HEK293 (cell line): ENCODE results near the gene SEMA4C.

Experiments
- ZNF121 ChIP-seq: fragments of 450-650 bp; formaldehyde crosslinking; IDR thresholded peaks from 2 replicates; pipeline ENCODE4 v1.5.1; 2016; ENCODE audit warnings: missing biosample characterization, missing genetic modification characterization
- ZNF274 ChIP-seq, 2 experiments: fragments of 200-500 bp in 1 of 2; fragments of 450-650 bp in 1 of 2; sonication (Bioruptor generic) in 1 of 2; formaldehyde crosslinking in 1 of 2; IDR thresholded peaks; 2 replicates each; pipeline versions ENCODE4 v1.5.1 to v1.6.1; 2014 to 2016; ENCODE audit warnings: borderline replicate concordance in 1 of 2, inconsistent platforms in 1 of 2, low read length in 1 of 2, missing biosample characterization in 1 of 2, missing genetic modification characterization in 1 of 2

DNA sequence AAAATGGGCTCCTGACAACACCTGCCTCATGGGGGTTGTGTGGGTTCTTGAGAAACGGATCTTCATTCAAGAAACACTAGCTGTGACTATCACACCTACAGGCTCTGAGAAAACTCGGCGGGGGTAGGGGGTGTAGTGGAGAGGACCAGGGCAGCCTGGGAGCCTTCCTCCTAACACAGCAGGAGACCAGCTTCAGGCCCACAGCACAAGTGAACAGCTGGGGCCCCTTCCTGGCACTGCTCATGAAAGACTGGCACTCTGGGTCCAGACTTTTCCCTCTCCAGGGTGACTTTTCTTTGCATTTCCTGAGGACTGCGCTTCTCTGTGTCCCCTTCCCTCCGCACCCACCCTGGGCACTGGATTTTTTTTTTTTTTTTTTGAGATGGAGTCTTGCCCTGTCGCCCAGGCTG, 7.2 kb upstream of the SEMA4C start:
- TF ChIP-seq ZNF121 (tag by site-specific recombination) (no peak), ZNF274 (IDR thresholded peaks at IDR 0.05; ENCODE audit: low read length) (no peak), ZNF274 (tag by site-specific recombination; IDR thresholded peaks at IDR 0.05; ENCODE audit: borderline replicate concordance) (no peak)
